HG03159 (cell line): Measurements from ENCODE around the gene KIF25.

Experiments
- ATAC-seq: cut with Tn5 transposase; IDR thresholded peaks from one replicate; pipeline ENCODE4 v1.9.1; 2021; ENCODE audit warnings: mild to moderate bottlenecking, moderate library complexity; ENCODE audit not compliant: unreplicated experiment

The KIF25 gene

GRCh38 chr6:168035098-168035660 lies 37.7 kb downstream of the KIF25 start:
- ATAC-seq = no peak

DNA sequence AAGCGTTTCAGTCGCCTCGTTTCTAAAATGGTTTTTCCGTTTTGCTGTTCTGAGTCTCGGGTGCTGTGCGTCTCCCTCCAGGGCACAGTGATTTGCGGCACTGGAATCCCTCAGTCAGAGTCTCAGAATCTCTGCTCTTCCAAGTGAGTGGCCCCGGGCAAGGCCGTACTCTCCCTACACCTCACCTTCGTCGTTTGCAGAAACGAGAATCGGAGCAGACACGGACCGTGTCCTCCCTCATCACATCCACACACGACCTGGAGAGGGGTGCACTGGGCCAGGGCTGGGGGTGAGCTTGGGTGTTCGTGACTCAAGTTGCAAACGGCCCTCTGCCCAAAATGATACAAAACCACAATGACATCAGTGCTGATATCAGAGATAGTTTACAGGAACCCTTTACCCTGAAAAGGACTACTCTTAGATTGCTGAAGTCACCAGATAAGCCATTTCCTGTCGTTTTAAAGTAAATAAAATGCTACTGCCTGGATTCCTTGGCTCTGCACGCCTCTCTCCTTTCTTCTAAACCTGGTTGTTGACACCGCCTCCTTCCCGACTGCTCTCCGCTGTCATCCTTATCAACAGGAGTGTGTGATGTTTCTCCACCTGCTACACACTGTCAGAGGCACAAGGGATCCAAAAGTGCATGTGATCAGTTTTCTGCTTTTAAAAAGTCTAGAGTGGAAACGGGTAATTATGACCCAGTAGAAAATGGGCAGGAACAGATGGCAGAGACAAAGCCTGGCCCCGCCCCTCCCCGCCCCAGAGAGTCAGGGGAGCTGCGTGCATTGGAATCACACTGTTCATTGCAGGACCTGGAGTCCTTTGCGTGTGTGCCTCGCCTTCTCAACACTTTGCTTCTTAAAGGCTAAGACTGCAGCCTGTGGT lies 38.4 kb downstream of the KIF25 start:
- ATAC-seq = no peak

DNA sequence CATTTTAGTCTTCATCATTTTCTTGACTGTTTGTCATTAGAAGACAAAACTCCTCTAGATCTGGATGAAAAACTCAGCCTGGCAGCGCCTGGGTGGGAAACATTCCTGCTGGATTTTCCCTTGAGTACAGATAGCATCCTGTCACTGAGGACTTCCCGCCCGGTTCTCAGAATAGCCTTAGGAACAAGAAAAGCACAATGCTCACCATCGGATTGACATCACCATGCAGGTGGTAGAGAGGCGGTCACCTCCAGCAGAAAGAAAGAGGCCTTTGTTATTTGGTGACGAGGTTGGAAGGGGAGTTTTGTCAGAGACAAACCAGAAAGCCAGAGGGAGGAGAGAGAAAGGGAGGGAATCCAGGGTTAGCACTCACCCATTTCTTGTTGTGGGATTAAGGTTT lies 39.8 kb downstream of the KIF25 start:
- ATAC-seq = no peak

DNA sequence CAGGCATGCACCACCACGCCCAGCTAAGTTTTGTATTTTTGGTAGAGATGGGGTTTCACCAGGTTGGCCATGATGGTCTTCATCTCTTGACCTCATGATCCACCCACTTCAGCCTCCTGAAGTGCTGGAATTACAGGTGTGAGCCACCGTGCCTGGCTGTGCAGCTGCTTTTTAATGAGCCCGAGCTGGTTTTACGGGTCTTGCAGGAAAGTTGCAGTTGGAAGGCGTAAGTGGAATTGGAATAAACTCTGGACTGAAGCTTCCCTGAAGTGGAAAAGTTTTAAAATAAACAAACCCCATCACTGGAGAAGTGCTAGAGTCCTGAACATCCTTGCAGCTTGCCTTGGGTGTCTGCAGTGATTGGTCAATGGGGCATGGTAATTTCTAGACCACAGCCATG lies 40.4 kb downstream of the KIF25 start:
- ATAC-seq = no peak

GRCh38 chr6:168038576-168039140 lies 41.2 kb downstream of the KIF25 start:
- ATAC-seq = no peak

- ATAC-seq = no peak
Measured at GRCh38 chr6:168039301-168039700, 41.8 kb downstream of the KIF25 start.

DNA sequence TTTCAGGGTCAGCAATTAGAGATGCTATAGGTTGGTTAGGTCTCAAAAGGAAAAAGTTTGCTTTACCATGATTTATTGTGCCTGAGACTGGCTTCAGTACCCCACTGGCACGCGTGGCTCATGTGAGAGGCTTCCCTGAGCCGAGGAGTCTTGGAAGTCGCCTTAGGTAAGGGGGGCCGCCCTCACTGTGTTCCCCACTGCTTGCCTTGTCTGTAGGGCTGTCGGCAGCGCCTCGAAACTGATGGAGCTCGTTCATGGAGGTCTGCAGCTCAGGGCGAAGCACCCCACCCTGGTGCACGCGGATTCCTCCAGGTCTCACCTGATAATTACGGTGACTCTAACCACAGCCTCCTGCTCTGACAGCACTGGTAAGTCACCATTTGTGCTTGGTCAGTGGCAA lies 42.4 kb downstream of the KIF25 start:
- no peak for ATAC-seq

DNA sequence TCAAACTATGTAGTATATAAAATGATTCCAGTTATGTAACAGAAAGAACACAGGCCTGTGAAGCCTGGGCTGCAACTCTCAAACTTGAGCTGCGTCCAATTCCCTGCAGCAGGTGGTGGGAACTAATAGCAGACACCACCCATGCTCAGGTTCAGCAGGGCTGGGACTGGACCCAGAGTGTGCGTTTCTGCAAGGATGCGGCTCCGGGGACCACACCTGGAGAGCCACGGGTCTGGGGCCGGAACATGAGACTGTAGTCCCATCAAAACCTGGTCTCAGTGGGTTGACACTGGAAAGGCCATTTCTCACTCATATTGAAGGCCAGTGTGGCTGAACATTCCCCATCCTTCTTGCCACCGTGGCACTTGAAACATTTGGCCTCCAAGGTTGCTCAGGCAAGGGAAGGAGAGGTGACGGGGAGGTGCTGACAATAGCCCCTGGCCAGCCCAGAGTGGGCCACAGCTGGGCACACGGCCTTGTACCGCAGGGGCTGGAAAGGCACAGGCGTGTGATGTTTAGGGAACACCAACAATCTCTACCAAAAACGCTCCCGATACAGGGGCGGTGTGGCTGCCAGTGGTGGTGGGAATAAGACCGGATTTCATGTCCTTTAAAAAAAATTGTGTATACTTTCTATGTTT lies 43.5 kb downstream of the KIF25 start:
- ATAC-seq = no peak

DNA sequence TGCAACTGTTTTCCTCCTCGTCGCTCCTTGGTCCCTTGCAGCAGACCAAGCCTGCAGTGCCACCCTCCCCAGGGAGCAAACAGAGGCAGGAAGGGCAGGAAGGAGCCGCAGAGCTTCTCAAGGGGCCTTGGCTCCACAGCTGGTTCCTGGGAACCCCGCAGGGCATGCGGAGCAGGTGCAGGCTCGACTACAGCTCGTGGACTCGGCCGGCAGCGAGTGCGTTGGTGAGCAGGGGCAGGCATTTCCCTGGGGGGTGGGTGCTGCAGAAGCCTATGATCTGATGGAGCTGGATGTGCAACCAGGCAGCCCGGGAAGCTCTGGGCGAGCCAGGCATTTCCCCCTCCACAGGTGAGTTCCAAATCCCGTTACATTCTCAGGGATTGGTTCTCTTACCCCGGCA lies 44.5 kb downstream of the KIF25 start:
- ATAC-seq = no peak

GRCh38 chr6:168042426-168043192 lies 45.1 kb downstream of the KIF25 start:
- no peak for ATAC-seq

DNA sequence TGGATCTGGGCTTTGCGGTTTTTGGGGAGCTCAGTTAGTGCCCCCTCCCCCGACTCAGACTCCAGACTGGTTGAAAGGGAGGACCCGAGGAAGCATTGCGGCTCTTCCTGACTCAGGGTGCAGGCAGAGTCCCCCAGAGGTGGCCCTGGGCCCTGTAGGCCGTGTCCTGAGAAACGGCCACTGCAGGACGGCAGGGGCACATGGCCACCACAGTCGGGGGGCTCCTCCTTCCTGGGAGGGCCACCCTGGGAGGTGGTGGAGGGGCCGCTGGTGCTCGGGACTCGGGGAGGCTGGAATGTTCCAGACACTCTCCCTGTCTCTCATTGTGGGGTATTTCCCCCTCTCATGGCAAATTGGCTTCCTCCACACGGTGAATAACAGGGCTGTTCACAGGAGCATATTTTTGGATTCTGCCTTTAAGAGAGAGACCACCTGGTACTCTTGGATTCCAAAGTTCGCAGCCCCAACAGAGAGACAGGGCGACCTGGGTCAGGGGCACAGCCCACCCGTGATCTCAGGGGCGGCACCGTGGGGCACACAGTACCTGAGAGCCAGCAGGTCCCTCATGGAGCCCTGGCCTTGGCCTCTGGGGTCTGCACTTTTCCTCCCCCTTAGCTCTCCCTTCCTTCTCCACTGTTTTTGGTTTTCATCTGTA lies 45.8 kb downstream of the KIF25 start:
- ATAC-seq = no peak

DNA sequence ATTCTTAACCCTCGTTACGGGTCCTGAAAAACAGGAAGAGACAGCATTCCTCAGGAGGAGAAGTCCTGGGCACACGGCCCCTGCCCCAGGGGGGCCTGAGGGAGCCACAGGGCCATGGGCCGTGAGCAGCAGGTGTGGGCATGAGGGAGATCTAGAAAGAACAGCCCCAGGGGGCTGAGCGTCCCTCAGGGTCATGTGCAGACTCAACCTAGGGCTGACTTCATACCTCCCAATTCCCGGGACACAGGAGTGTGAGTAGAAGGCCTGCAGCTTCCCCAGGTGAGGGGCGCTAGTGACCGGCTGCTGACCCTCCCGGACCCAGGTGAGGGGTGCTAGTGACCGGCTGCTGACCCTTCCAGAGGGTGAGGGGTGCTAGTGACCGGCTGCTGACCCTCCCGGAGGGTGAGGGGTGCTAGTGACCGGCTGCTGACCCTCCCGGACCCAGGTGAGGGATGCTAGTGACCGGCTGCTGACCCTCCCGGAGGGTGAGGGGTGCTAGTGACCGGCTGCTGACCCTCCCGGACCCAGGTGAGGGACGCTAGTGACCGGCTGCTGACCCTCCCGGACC lies 46.5 kb downstream of the KIF25 start:
- ATAC-seq = no peak

DNA sequence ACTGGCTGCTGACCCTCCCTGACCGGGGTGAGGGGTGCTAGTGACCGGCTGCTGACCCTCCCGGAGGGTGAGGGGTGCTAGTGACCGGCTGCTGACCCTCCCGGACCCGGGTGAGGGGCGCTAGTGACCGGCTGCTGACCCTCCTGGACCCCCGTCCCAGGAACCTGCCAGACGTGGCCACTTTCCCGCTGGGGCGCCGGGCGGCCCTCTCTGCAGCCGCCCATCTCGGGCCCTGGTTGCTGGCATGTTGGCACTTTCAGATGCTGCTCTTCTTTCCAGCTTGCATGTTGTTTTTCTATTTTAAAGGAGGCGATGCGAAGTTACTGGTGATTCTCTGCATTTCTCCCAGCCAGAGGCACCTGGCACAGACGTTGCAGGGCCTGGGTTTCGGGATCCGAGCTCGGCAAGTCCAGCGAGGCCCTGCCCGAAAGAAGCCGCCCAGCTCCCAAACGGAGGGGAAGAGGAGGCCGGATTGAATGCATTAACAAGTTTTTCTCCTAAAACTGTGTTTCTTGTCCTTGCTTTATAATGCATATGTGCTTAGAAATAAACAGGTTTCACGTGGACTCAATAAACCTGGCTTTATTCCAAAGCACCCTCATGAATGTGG lies 47.2 kb downstream of the KIF25 start:
- ATAC-seq = no peak

- no peak for ATAC-seq
Measured at GRCh38 chr6:168045141-168045691, 47.7 kb downstream of the KIF25 start.

DNA sequence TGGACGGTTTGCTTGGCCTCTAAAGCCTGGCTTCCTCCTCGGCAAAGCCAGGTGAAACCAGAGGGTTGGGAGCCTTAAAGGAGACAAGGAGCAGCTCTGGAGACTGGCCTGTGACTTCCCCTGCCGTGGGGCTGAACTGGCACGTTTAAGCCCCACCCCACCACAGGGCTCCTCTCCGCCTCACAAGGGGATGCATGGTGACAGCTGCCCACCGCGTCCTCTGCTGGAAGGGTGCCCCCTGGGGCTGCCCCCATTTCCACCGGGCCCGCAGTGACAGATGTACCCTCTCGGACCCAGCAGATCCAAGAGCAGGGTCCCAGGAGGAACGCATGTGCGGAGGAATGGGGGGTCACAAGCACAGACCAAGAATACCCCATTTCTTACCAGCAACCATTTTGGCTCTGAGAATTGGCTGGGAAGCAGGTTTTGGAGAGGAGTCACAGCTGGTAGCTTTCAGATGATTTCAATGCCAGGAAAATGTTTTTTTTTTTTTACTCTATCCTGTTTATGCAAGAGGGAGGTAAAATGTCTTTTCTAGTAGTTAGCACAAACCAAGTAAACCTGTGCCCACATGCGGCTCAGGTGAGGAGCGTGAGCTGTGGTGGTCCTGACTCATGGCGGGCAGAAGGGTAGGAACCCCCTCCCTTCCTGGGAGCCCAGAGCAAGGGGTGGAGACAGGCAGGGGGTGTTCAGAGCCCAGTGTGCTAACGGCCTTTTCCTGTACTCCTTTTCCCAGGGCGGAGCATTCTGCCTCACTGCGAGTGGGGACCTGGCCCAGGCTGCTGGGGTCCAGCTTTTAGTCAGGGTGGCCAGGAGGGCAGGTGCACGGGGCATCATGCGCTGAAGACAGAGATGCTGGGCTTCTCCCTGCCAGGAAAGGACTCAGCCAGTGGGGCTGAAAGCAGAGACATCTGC lies 48.5 kb downstream of the KIF25 start:
- no peak for ATAC-seq

DNA sequence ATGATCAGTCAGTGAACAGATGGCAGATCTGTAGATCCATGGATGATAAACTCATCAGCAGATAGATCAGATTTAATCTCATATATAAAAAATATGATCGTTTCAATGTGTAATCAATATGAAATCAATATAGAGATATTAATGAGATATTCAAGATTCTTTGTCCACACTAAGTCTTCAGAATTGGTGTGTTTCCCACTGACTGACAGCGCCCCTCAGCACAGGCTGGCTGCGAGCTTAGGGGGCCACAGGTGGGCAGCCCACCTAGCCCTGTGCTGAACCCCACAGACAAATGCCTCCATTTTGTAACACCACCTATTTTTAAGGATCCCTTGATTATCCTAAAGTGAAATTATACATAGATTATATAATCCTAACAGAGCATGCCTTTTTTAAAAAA lies 49.2 kb downstream of the KIF25 start:
- no peak for ATAC-seq

- ATAC-seq = no peak
Measured at GRCh38 chr6:168047841-168048723, 50.6 kb downstream of the KIF25 start.

DNA sequence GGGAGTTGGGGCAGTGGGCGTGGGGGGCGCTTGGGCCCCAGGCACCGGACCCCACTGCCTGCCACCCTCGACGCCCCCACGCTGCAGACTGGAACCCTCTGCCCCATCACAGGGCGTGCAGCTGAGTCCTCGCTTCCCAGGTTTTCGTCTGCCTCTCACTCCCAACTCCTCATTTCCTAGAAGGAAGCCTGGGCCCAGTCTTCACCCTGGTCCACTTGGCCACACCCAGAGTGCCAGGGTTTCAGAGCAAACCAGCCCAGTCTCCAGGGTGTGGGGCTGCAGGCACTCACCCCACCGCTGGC lies 51.2 kb downstream of the KIF25 start:
- no peak for ATAC-seq
